CD4-positive, alpha-beta T cell (primary cell): Measurements from ENCODE around the gene LARGE1. TPM values are rescaled to one million over a fixed set of nuclear protein-coding genes. Genes with fewer than 3 reads are reported as not detected.

Source experiments
- ATAC-seq: fragments of 200-7000 bp; cut with Tn5 transposase; one replicate; pipeline ENCODE4 v1.10.0; 2022; ENCODE audit warnings: mild to moderate bottlenecking; ENCODE audit not compliant: poor library complexity
- CTCF ChIA-PET: fragments of 350-600 bp; sonication (Branson Sonifier 250); formaldehyde crosslinking; loops from one replicate; lab custom pipeline; 2021; ENCODE audit warnings: antibody characterized with exemption, inconsistent platforms; lab: Charles Lee
- POLR2A ChIA-PET: fragments of 350-600 bp; sonication (Branson Sonifier 250); formaldehyde crosslinking; loops from one replicate; lab custom pipeline; 2021; ENCODE audit warnings: antibody characterized with exemption, inconsistent platforms; lab: Charles Lee
- DNase-seq, 14 experiments: peaks; one replicate each; pipeline ENCODE4 v3.0.0-alpha.2; 2013 to 2020; ENCODE audit warnings: mixed read lengths in 2 of 14
- H3K27ac ChIP-seq, 2 donors: one replicate each; pipeline versions ENCODE4 v1.5.1 to v1.7.0; 2013; ENCODE audit warnings: low read length in 2 of 2, low read depth in 1 of 2, mild to moderate bottlenecking in 1 of 2
- H3K27me3 ChIP-seq, 2 experiments: 1 replicate in 1 of 2; 2 replicates in 1 of 2; pipeline versions ENCODE4 v1.6.1 to v1.7.0; 2013; ENCODE audit warnings: low read length in 2 of 2, control low read depth in 1 of 2, mild to moderate bottlenecking in 1 of 2, moderate library complexity in 1 of 2; ENCODE audit not compliant: insufficient read depth in 2 of 2, control insufficient read depth in 1 of 2
- H3K36me3 ChIP-seq: one replicate; pipeline ENCODE4 v1.6.1; 2013; ENCODE audit warnings: low read length, control low read depth; ENCODE audit not compliant: insufficient read depth
- H3K4me1 ChIP-seq: one replicate; pipeline ENCODE4 v1.6.1; 2013; ENCODE audit warnings: low read length, control low read depth; ENCODE audit not compliant: insufficient read depth
- H3K4me3 ChIP-seq: one replicate; pipeline ENCODE4 v1.5.1; 2013; ENCODE audit warnings: mild to moderate bottlenecking, low read length, moderate library complexity
- H3K9me3 ChIP-seq, 2 experiments: 1 replicate in 1 of 2; 2 replicates in 1 of 2; pipeline versions ENCODE4 v1.6.1 to v1.7.0; 2013; ENCODE audit warnings: low read length in 2 of 2, mild to moderate bottlenecking in 2 of 2, control low read depth in 1 of 2, moderate library complexity in 1 of 2; ENCODE audit not compliant: control insufficient read depth in 1 of 2, insufficient read depth in 1 of 2
- H3K27ac Mint-ChIP-seq: one replicate; pipeline ENCODE4 v1.8.0; 2020; ENCODE audit warnings: mixed read lengths
- H3K27me3 Mint-ChIP-seq: one replicate; pipeline ENCODE4 v1.8.0; 2021; ENCODE audit warnings: mixed read lengths
- H3K36me3 Mint-ChIP-seq: one replicate; pipeline ENCODE4 v1.8.0; 2021; ENCODE audit warnings: low read depth, mixed read lengths
- H3K4me1 Mint-ChIP-seq: one replicate; pipeline ENCODE4 v1.8.0; 2021; ENCODE audit warnings: low read depth, mixed read lengths
- H3K4me3 Mint-ChIP-seq: one replicate; pipeline ENCODE4 v1.8.0; 2020; ENCODE audit warnings: mild to moderate bottlenecking, mixed read lengths
- H3K9me3 Mint-ChIP-seq: one replicate; pipeline ENCODE4 v1.8.0; 2020; ENCODE audit warnings: mixed read lengths
- intact Hi-C, 2 experiments: fragments of 100-400 bp; cut with DNase I in 1 of 2; cut with micrococcal nuclease in 1 of 2; formaldehyde crosslinking; loops; one replicate each; pipeline versions ENCODE4 v1.15.1 to v1.9.0; 2023 to 2025; cut with DNase I, micrococcal nuclease
- total RNA-seq, 174 experiments: library from RNA in 2 of 174; stranded (reverse) in 2 of 174; gene quantifications; one replicate each; pipeline ENCODE4 v1.2.3 and lab custom pipeline; 2021 to 2026
- TF ChIP-seq, protein P1 (sequence below): fragments of 200-600 bp; IDR thresholded peaks from one replicate; pipeline ENCODE4 v1.8.0; 2022; ENCODE audit warnings: antibody characterized with exemption, mild to moderate bottlenecking

Gene LARGE1
- total RNA-seq, 2 experiments from 2014 or later, result 0.14 to 0.70 TPM

DNA sequence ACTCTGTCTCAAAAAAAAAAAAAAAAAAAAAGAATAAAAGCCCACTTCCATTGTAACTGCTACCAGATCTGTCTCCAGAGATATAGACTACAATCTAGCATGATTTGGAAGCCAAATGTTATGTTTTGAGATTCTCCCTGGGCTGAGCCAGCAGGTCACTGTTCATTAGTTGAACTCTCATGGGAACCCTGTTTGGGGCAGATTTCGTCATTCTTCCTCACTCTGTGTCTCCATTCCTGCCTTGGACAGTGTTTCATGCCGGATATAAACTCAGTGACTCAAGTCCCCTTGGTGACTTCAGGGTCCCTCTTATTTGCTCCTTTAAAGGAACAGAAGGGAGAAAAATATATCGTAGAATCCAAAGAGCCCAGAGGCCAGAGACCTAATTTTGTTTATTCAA is 378.1 kb downstream of the LARGE1 start:
- Histone ChIP-seq H3K27ac (no peak overlapping the region), H3K36me3 (no peaks in the 10 kb centered on the region), H3K27me3 (no peaks in the 10 kb centered on the region), H3K4me1 (no peaks in the 10 kb centered on the region), H3K9me3 (peaks cover 0 to 14% of the 10 kb centered on the region in 2 experiments), H3K4me3 (no peak overlapping the region)
- ChIA-PET CTCF (no interaction called here), POLR2A (no interaction called here)
- Mint-ChIP-seq H3K4me3 (no peak overlapping the region), H3K27ac (no peak overlapping the region), H3K9me3 (peaks cover 6% of the 10 kb centered on the region), H3K36me3 (no peaks in the 10 kb centered on the region), H3K27me3 (no peaks in the 10 kb centered on the region), H3K4me1 (no peaks in the 10 kb centered on the region)
- TF ChIP-seq, protein P1, sequence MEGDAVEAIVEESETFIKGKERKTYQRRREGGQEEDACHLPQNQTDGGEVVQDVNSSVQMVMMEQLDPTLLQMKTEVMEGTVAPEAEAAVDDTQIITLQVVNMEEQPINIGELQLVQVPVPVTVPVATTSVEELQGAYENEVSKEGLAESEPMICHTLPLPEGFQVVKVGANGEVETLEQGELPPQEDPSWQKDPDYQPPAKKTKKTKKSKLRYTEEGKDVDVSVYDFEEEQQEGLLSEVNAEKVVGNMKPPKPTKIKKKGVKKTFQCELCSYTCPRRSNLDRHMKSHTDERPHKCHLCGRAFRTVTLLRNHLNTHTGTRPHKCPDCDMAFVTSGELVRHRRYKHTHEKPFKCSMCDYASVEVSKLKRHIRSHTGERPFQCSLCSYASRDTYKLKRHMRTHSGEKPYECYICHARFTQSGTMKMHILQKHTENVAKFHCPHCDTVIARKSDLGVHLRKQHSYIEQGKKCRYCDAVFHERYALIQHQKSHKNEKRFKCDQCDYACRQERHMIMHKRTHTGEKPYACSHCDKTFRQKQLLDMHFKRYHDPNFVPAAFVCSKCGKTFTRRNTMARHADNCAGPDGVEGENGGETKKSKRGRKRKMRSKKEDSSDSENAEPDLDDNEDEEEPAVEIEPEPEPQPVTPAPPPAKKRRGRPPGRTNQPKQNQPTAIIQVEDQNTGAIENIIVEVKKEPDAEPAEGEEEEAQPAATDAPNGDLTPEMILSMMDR, result no peak
- ATAC-seq (no peak), DNase-seq (no peak)
- intact Hi-C loops, result no loop called here

DNA sequence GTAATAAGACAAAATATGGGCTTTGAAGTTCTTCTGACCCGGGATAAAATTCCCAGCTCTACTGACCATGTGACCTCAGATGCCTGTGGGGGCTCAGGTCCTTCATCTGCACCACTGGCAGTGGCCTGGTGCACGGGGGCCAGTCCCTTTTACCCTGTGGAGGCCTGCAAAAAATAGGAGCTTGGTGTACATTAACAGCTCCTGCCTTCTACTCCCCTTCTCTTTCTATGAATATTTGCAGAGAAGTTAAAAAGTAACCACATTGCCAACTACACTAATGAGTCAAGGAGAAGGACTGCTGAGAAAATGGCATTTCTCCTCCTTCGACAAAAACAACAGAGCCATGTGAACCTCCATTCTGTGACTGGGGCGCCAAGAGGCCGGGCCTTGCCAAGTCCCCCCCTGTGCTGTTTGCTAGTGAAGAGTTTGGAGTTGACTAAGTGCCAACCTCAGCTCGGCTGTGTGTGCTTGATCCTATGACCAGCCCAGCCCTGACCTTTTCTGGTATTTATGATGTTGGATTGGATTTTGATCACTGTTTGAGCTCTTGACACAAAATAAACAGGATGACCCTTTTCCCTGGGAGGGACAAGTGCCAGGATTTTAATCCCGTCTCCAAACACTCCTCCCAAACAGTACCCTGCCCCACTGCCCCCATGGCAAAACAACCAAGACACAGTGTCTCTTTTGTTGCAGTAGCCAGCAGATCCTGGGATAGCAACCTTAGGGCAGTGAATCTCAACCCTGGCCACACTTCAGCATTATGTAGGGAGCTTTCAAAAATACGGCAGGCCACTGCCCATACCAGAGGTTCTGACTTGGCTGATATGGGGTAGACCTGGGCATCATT is 380.1 kb downstream of the LARGE1 start:
- H3K4me3 Mint-ChIP-seq, result no peak overlapping the region
- CTCF ChIA-PET, result no interaction called here
- Histone ChIP-seq H3K4me3 (no peak overlapping the region), H3K27ac (no peak overlapping the region), H3K9me3 (peaks cover 0 to 10% of the 10 kb centered on the region in 2 experiments), H3K4me1 (no peaks in the 10 kb centered on the region), H3K27me3 (no peaks in the 10 kb centered on the region), H3K36me3 (no peaks in the 10 kb centered on the region)
- no peaks in the 10 kb centered on the region for H3K27me3 Mint-ChIP-seq
- intact Hi-C loops, result no loop called here
- peaks cover 2% of the 10 kb centered on the region for H3K9me3 Mint-ChIP-seq
- H3K36me3 Mint-ChIP-seq, result no peaks in the 10 kb centered on the region
- POLR2A ChIA-PET, result no interaction called here
- H3K4me1 Mint-ChIP-seq, result no peaks in the 10 kb centered on the region
- DNase-seq (no peak), ATAC-seq (no peak)
- H3K27ac Mint-ChIP-seq, result no peak overlapping the region
- TF ChIP-seq, protein P1, result no peak

DNA sequence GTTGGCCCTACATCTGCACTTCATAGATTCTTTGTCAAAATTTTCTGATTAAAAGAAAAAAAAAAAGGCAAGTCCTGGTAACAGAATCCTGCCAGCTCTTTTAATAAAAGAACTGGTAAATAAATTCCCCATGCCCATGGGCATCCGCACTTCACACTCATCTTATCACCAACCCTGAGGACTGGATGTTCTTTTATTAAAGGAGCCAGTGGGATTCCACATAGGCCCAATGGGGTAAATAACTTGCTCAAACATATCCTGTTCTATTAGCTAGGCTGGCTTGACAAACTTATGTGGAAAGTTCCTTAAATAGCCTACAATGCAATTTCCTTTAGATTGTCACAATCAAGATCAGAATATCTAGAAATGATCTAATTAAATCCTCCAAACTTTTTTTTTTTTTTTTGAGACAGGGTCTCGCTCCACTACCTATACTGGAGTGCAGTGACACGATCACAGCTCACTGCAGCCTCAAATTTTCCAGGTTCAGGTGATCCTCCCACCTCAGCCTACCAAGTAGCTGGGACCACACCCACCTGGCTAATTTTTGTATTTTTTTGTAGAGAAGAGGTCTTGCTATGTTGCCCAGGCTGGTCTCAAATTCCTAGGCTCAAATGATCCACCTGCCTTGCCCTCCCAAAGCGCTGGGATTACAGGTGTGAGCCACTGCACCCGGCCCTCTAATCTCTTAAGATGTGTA is 380.9 kb downstream of the LARGE1 start:
- H3K27ac Mint-ChIP-seq, result no peak overlapping the region
- H3K4me3 Mint-ChIP-seq, result no peak overlapping the region
- H3K4me1 ChIP-seq, result no peaks in the 10 kb centered on the region
- no peaks in the 10 kb centered on the region for H3K9me3 Mint-ChIP-seq
- H3K27me3 ChIP-seq, result no peaks in the 10 kb centered on the region
- POLR2A ChIA-PET, result no interaction called here
- no peak overlapping the region for H3K27ac ChIP-seq
- H3K4me1 Mint-ChIP-seq, result no peaks in the 10 kb centered on the region
- no peaks in the 10 kb centered on the region for H3K27me3 Mint-ChIP-seq
- H3K36me3 Mint-ChIP-seq, result no peaks in the 10 kb centered on the region
- ATAC-seq, result no peak
- H3K9me3 ChIP-seq, result peaks cover 0 to 16% of the 10 kb centered on the region in 2 experiments
- no peaks in the 10 kb centered on the region for H3K36me3 ChIP-seq
- H3K4me3 ChIP-seq, result no peak overlapping the region
- intact Hi-C loops, result no loop called here
- CTCF ChIA-PET, result no interaction called here
- no peak for DNase-seq
- TF ChIP-seq, protein P1, result no peak
